Measurements from ENCODE around the gene BLM. TPM values are rescaled to one million over a fixed set of nuclear protein-coding genes. Genes with fewer than 3 reads are reported as not detected.

The BLM gene
- total RNA-seq, 1 experiment from 2014 or later = 24.6 TPM

DNA sequence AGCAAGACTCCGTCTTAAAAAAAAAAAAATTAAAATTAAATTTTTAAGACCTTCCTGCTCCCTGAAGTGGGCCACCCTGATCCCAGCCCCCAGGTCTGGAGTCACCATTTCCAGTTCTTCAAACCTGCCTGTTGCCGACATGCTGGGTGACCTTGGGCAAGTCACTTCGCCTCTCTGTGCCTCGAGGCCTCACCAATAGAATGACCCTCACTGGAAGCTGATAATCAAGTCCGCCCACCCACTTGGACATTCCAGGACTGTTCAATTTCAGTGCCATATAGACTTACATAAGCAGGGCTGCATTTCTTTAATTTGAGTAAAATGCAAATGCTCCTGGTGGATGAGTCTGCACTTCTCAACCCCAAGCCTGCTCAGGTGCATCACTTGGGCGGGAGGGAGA lies 112.0 kb downstream of the BLM start:
- Histone ChIP-seq H3K9ac (ENCODE audit: low read length) (no peak overlapping the region), H2AFZ (ENCODE audit: low read depth, low read length, poor library complexity, severe bottlenecking) (no peak overlapping the region), H3K4me1 (ENCODE audit: control insufficient read depth in 1 of 2, insufficient read depth in 2 of 2, low read length in 2 of 2) (no peaks in the 10 kb centered on the region), H4K20me1 (ENCODE audit: insufficient read depth) (no peaks in the 10 kb centered on the region), H3K36me3 (ENCODE audit: control insufficient read depth in 1 of 2, insufficient read depth in 2 of 2, low read length in 2 of 2) (no peaks in the 10 kb centered on the region), H3K27ac (ENCODE audit: low read depth, low read length) (no peak overlapping the region), H3K27me3 (ENCODE audit: insufficient read depth, low read length) (no peaks in the 10 kb centered on the region), H3K4me3 (replicated peaks in 1 of 2; ENCODE audit: low read depth in 1 of 2, low read length in 2 of 2) (no peak overlapping the region), H3K4me2 (ENCODE audit: low read length) (no peak overlapping the region), H3K9me2 (ENCODE audit: insufficient read depth) (no peaks in the 10 kb centered on the region), H3K9me3 (ENCODE audit: control insufficient read depth in 1 of 2, insufficient read depth in 1 of 2, low read depth in 1 of 2, low read length in 2 of 2) (no peaks in the 10 kb centered on the region), H3K79me2 (ENCODE audit: insufficient read depth, low read length) (no peaks in the 10 kb centered on the region)
- ChIA-PET CTCF (no interaction called here), POLR2A (no interaction called here), RAD21 (ENCODE audit: low non-redundant PET in 1 of 2, low total read pairs in 2 of 2, uncharacterized antibody in 2 of 2, unreplicated experiment in 2 of 2) (no interaction called here)
- ATAC-seq = no peak
- DNase-seq (ENCODE audit: low read depth, low spot score) = no peak
- intact Hi-C loops (cut with micrococcal nuclease) = no loop called here
- BruUV-seq (replicated peaks) = no TSS peak
- no peak for TF ChIP-seq ZNF274 (IDR thresholded peaks at IDR 0.05; ENCODE audit: low read depth, low read length)

- Histone ChIP-seq H3K27me3 (ENCODE audit: insufficient read depth, low read length) (no peaks in the 10 kb centered on the region), H4K20me1 (ENCODE audit: insufficient read depth) (no peaks in the 10 kb centered on the region), H3K4me3 (replicated peaks in 1 of 2; ENCODE audit: low read depth in 1 of 2, low read length in 2 of 2) (no peak overlapping the region), H3K4me1 (ENCODE audit: control insufficient read depth in 1 of 2, insufficient read depth in 2 of 2, low read length in 2 of 2) (no peaks in the 10 kb centered on the region), H3K9me2 (ENCODE audit: insufficient read depth) (no peaks in the 10 kb centered on the region), H3K9ac (ENCODE audit: low read length) (no peak overlapping the region), H3K9me3 (ENCODE audit: control insufficient read depth in 1 of 2, insufficient read depth in 1 of 2, low read depth in 1 of 2, low read length in 2 of 2) (no peaks in the 10 kb centered on the region), H3K27ac (ENCODE audit: low read depth, low read length) (no peak overlapping the region), H3K4me2 (ENCODE audit: low read length) (no peak overlapping the region), H2AFZ (ENCODE audit: low read depth, low read length, poor library complexity, severe bottlenecking) (no peak overlapping the region), H3K79me2 (ENCODE audit: insufficient read depth, low read length) (no peaks in the 10 kb centered on the region), H3K36me3 (ENCODE audit: control insufficient read depth in 1 of 2, insufficient read depth in 2 of 2, low read length in 2 of 2) (no peaks in the 10 kb centered on the region)
- intact Hi-C loops (cut with micrococcal nuclease) = no loop called here
- no TSS peak for BruUV-seq (replicated peaks)
- RAD21 ChIA-PET (ENCODE audit: low non-redundant PET in 1 of 2, low total read pairs in 2 of 2, uncharacterized antibody in 2 of 2, unreplicated experiment in 2 of 2) = no interaction called here
- DNase-seq (ENCODE audit: low read depth, low spot score) (no peak), ATAC-seq (no peak)
- POLR2A ChIA-PET = no interaction called here
- TF ChIP-seq ELF1 (IDR thresholded peaks at IDR 0.05; ENCODE audit: borderline replicate concordance, low read depth) = no peak
- TF ChIP-seq RAD21 (IDR thresholded peaks at IDR 0.05; ENCODE audit: low read depth) = no peak
- no peak for TF ChIP-seq SP1 (IDR thresholded peaks at IDR 0.05; ENCODE audit: low read depth)
- no peak for TF ChIP-seq CEBPB (IDR thresholded peaks at IDR 0.05; ENCODE audit: low read depth)
- TF ChIP-seq FOSL1 (IDR thresholded peaks at IDR 0.05; ENCODE audit: low read depth) = no peak
- TF ChIP-seq EZH2 (IDR thresholded peaks at IDR 0.05) = no peak
- no peak for TF ChIP-seq YY1 (IDR thresholded peaks at IDR 0.05; ENCODE audit: extremely low read depth, insufficient replicate concordance, low read depth, low read length)
- no peak for TF ChIP-seq ATF3 (IDR thresholded peaks at IDR 0.05)
- TF ChIP-seq EGR1 (IDR thresholded peaks at IDR 0.05; ENCODE audit: low read depth) = no peak
- TF ChIP-seq CBX3 (IDR thresholded peaks at IDR 0.05; ENCODE audit: low read depth) = no peak
- TF ChIP-seq POLR2AphosphoS5 (IDR thresholded peaks at IDR 0.05; ENCODE audit: low read depth, low read length) = no peak
- TF ChIP-seq ZFX (IDR thresholded peaks at IDR 0.05) = no peak
- TF ChIP-seq, protein P1, sequence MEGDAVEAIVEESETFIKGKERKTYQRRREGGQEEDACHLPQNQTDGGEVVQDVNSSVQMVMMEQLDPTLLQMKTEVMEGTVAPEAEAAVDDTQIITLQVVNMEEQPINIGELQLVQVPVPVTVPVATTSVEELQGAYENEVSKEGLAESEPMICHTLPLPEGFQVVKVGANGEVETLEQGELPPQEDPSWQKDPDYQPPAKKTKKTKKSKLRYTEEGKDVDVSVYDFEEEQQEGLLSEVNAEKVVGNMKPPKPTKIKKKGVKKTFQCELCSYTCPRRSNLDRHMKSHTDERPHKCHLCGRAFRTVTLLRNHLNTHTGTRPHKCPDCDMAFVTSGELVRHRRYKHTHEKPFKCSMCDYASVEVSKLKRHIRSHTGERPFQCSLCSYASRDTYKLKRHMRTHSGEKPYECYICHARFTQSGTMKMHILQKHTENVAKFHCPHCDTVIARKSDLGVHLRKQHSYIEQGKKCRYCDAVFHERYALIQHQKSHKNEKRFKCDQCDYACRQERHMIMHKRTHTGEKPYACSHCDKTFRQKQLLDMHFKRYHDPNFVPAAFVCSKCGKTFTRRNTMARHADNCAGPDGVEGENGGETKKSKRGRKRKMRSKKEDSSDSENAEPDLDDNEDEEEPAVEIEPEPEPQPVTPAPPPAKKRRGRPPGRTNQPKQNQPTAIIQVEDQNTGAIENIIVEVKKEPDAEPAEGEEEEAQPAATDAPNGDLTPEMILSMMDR (IDR thresholded peaks at IDR 0.05 in 2 of 3, conservative IDR thresholded peaks at IDR 0.05 in 1 of 3; ENCODE audit: borderline replicate concordance in 1 of 3, insufficient read depth in 1 of 3, low read depth in 2 of 3, low read length in 2 of 3) = no peak
- no peak for TF ChIP-seq ZNF274 (IDR thresholded peaks at IDR 0.05; ENCODE audit: low read depth, low read length)
- TF ChIP-seq ZBTB33 (IDR thresholded peaks at IDR 0.05; ENCODE audit: extremely low read depth, insufficient replicate concordance, low read length) = no peak
- TF ChIP-seq JUND (IDR thresholded peaks at IDR 0.05) = no peak
- CTCF ChIA-PET = no interaction called here
Observed at GRCh38 chr15:90829942-90830440, 112.8 kb downstream of the BLM start.

Data from HCT116 (cell line).